Measurements from ENCODE around the gene XPO1.
"Not testable (repeated sequence)": the region's sequence is repeated elsewhere in the genome, so short reads cannot be mapped to it uniquely, and the experiment has no call there.

The XPO1 gene

GRCh38 chr2:61463769-61464475 lies 74.2 kb downstream of the XPO1 start:
- DNase-seq, result no peak

GRCh38 chr2:61461404-61461803 lies 76.8 kb downstream of the XPO1 start:
- DNase-seq, result no peak

- DNase-seq, result no peak
Measured at GRCh38 chr2:61460163-61460562, 78.0 kb downstream of the XPO1 start.

GRCh38 chr2:61456746-61457420 lies 81.3 kb downstream of the XPO1 start:
- DNase-seq, result no peak

- no peak for DNase-seq
Measured at GRCh38 chr2:61456070-61456745, 81.9 kb downstream of the XPO1 start.

- not testable (repeated sequence) for DNase-seq
Measured at GRCh38 chr2:61454972-61455371, 83.2 kb downstream of the XPO1 start.

- no peak for DNase-seq
Measured at GRCh38 chr2:61454383-61454782, 83.8 kb downstream of the XPO1 start.

GRCh38 chr2:61452392-61452791 lies 85.8 kb downstream of the XPO1 start:
- DNase-seq, result no peak

GRCh38 chr2:61451178-61451577 lies 87.0 kb downstream of the XPO1 start:
- no peak for DNase-seq

GRCh38 chr2:61450144-61450543 lies 88.0 kb downstream of the XPO1 start:
- no peak for DNase-seq

GRCh38 chr2:61448229-61448628 lies 89.9 kb downstream of the XPO1 start:
- no peak for DNase-seq

- not testable (repeated sequence) for DNase-seq
Measured at GRCh38 chr2:61446971-61447370, 91.2 kb downstream of the XPO1 start.

- no peak for DNase-seq
Measured at GRCh38 chr2:61443342-61444041, 94.7 kb downstream of the XPO1 start.

GRCh38 chr2:61439241-61440002 lies 98.7 kb downstream of the XPO1 start:
- DNase-seq, result no peak

- no peak for DNase-seq
Measured at GRCh38 chr2:61438670-61439069, 99.5 kb downstream of the XPO1 start.

GRCh38 chr2:61437170-61437569 lies 101.0 kb downstream of the XPO1 start:
- DNase-seq, result no peak

- no peak for DNase-seq
Measured at GRCh38 chr2:61436092-61436491, 102.1 kb downstream of the XPO1 start.

GRCh38 chr2:61435291-61435690 lies 102.9 kb downstream of the XPO1 start:
- DNase-seq, result no peak

GRCh38 chr2:61434314-61434713 lies 103.8 kb downstream of the XPO1 start:
- DNase-seq, result no peak

- DNase-seq, result no peak
Measured at GRCh38 chr2:61433606-61434005, 104.5 kb downstream of the XPO1 start.

- no peak for DNase-seq
Measured at GRCh38 chr2:61432990-61433389, 105.2 kb downstream of the XPO1 start.

GRCh38 chr2:61431345-61431744 lies 106.8 kb downstream of the XPO1 start:
- no peak for DNase-seq

Data from 8988T (cell line).